ENCODE results near the gene SECTM1. TPM values are rescaled to one million over a fixed set of nuclear protein-coding genes. Genes with fewer than 3 reads are reported as not detected.

The SECTM1 gene
- total RNA-seq, 2 experiments from 2014 or later, result 0.92 to 0.94 TPM

DNA sequence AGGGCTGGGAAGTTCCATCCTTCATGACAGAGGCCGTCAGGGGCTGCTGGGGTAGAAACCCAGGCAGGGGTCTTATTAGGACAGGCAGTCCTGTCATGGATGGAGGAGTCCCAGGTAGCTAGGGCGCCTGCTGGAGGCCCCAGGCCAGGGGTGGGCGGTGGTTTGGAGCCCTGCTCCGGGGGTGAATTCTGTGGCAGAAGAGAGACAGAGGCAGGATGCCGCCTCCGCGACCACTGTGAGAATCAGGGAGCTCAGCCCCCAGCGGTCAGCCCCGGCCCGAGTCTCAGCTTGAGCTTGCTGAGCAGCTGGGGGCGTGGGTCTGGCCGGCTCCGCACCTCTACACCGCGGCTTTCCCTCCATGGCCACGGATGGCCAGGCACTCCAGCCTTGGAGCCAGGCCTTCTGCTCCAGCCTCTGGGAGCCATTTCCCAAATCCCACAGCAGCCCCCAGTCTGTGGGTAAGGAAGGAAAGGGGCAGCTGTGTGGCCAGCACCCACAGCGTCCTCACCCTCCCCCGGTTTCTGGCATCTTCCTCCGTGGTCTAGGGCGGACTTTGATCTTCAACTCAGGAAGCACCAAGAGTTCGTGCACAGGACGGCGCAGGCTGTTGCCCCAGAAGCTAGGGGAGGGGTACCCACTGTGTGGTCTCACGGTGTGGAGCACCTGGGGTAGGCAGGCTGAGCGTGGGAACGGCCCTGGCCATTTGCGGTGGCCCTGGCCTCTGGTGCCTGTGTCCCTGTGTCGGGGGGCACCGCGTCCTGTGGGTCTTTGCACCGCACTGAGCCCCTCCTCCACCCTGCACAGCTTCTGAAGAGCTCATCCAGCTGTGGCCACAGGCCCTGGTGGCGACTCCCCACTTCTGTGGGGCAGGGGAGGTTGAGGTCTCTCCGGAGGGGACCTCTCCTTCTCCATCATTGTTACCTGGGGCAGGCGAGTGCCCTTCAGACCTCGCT is 30.3 kb downstream of the SECTM1 start:
- CTCF ChIA-PET, result interaction anchor here (0.7 to 10.2 kb wide), 7 partner anchors 8 to 266 kb away, joined by 3 to 132 read pairs (median 6); partner anchors contain the start of genes CD7 and DCXR

GRCh38 chr17:82302568-82302963 is 31.0 kb downstream of the SECTM1 start:
- H3K27me3 Mint-ChIP-seq (ENCODE audit: low read depth), result no peaks in the 10 kb centered on the region
- no peaks in the 10 kb centered on the region for H3K36me3 Mint-ChIP-seq (ENCODE audit: low read depth)
- peak overlapping the region; percentile 75 for H3K4me3 Mint-ChIP-seq
- DNase-seq, result peak; percentile 48
- POLR2A ChIA-PET, result interaction anchor here (0.6 to 4.8 kb wide), 7 partner anchors 11 to 343 kb away, joined by 3 to 50 read pairs (median 6); partner anchors contain the start of gene CD7
- H3K27ac Mint-ChIP-seq, result peak overlapping the region; percentile 100
- H3K9me3 Mint-ChIP-seq (ENCODE audit: insufficient read depth), result no peaks in the 10 kb centered on the region
- ATAC-seq, result no peak
- CTCF ChIA-PET, result interaction anchor here (0.7 to 10.2 kb wide), 10 partner anchors 8 to 265 kb away, joined by 3 to 132 read pairs (median 7); partner anchors contain the start of genes CD7 and DCXR
- peaks cover 93% of the 10 kb centered on the region for H3K4me1 Mint-ChIP-seq (ENCODE audit: low read depth)

More for the DNA sequence above, 30.3 kb downstream of the SECTM1 start:
- peaks cover 4% of the 10 kb centered on the region for H3K27me3 Mint-ChIP-seq (ENCODE audit: low read depth)
- H3K36me3 Mint-ChIP-seq (ENCODE audit: low read depth), result no peaks in the 10 kb centered on the region
- peak overlapping the region; percentile 75 for H3K4me3 Mint-ChIP-seq
- peaks cover 90% of the 10 kb centered on the region for H3K4me1 Mint-ChIP-seq (ENCODE audit: low read depth)
- peak; percentile 31 for ATAC-seq
- H3K9me3 Mint-ChIP-seq (ENCODE audit: insufficient read depth), result no peaks in the 10 kb centered on the region
- DNase-seq, result peak; percentile 68
- H3K27ac Mint-ChIP-seq, result peak overlapping the region; percentile 100
- POLR2A ChIA-PET, result interaction anchor here (0.6 to 4.8 kb wide), 8 partner anchors 9 to 344 kb away, joined by 3 to 50 read pairs (median 5); partner anchors contain the start of gene CD7

GRCh38 chr17:82301916-82302567 is 31.5 kb downstream of the SECTM1 start:
- Mint-ChIP-seq H3K27me3 (ENCODE audit: low read depth) (no peaks in the 10 kb centered on the region), H3K36me3 (ENCODE audit: low read depth) (no peaks in the 10 kb centered on the region), H3K4me1 (ENCODE audit: low read depth) (peaks cover 98% of the 10 kb centered on the region), H3K9me3 (ENCODE audit: insufficient read depth) (no peaks in the 10 kb centered on the region), H3K4me3 (peak overlapping the region; percentile 75), H3K27ac (peak overlapping the region; percentile 100)
- DNase-seq, result peak; percentile 73
- ChIA-PET POLR2A (interaction anchor here (0.6 to 4.8 kb wide), 6 partner anchors 10 to 343 kb away, joined by 3 to 50 read pairs (median 6); partner anchors contain the start of gene CD7), CTCF (interaction anchor here (1.0 to 10.2 kb wide), 13 partner anchors 10 to 271 kb away, joined by 3 to 132 read pairs (median 7); partner anchors contain the start of genes CD7, DCXR and SECTM1)
- peak; percentile 9 for ATAC-seq

GRCh38 chr17:82301300-82301915 is 32.2 kb downstream of the SECTM1 start:
- no peak for DNase-seq
- Mint-ChIP-seq H3K4me1 (ENCODE audit: low read depth) (peaks cover 98% of the 10 kb centered on the region), H3K27me3 (ENCODE audit: low read depth) (no peaks in the 10 kb centered on the region), H3K4me3 (peak overlapping the region; percentile 22), H3K9me3 (ENCODE audit: insufficient read depth) (no peaks in the 10 kb centered on the region), H3K36me3 (ENCODE audit: low read depth) (no peaks in the 10 kb centered on the region), H3K27ac (peak overlapping the region; percentile 100)
- ChIA-PET POLR2A (interaction anchor here (0.6 to 4.8 kb wide), 4 partner anchors 16 to 20 kb away, joined by 3 to 50 read pairs (median 7); partner anchors contain the start of gene CD7), CTCF (interaction anchor here (0.8 to 10.2 kb wide), 18 partner anchors 9 to 271 kb away, joined by 3 to 132 read pairs (median 5); partner anchors contain the start of genes CD7, DCXR and SECTM1)
- ATAC-seq, result no peak

DNA sequence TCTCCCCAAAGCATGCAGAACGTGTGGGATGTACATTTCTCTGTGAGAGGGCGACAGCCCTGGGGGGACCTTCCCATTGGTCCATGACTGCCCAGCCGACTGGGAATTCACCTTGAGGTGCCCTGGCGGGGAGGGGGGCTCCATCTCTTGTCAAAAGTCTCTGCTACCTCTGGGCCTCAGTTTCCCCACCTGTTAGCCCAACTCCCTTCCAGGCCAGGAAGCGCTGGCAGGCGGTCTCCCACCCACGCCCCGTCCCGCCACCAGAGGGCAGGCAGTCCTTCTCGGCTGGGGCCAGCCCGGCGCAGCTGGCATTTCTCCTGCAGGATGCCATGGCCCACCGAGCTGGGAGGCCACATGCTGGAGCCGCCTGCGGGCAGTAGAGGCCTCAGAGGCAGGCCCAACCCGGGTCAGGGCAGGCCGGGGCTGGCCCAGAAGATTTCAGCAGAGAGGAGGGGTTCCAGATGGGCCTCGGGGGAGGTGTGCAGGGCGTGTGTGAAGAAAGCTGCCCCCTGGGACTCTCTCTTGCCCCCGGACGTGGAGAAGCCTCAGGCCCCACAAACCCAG is 32.8 kb downstream of the SECTM1 start:
- H3K9me3 Mint-ChIP-seq (ENCODE audit: insufficient read depth), result no peaks in the 10 kb centered on the region
- ATAC-seq (no peak), DNase-seq (peak; percentile 77)
- ChIA-PET CTCF (interaction anchor here (0.8 to 10.2 kb wide), 18 partner anchors 9 to 270 kb away, joined by 3 to 132 read pairs (median 5); partner anchors contain the start of genes CD7, DCXR and SECTM1), POLR2A (interaction anchor here (2.0 to 4.8 kb wide), 2 partner anchors 16 to 21 kb away, joined by 7 to 50 read pairs; partner anchors contain the start of gene CD7)
- no peaks in the 10 kb centered on the region for H3K27me3 Mint-ChIP-seq (ENCODE audit: low read depth)
- H3K4me1 Mint-ChIP-seq (ENCODE audit: low read depth), result peaks cover 94% of the 10 kb centered on the region
- H3K36me3 Mint-ChIP-seq (ENCODE audit: low read depth), result no peaks in the 10 kb centered on the region
- H3K27ac Mint-ChIP-seq, result peak overlapping the region; percentile 100
- H3K4me3 Mint-ChIP-seq, result peak overlapping the region; percentile 22

- H3K27ac Mint-ChIP-seq, result peak overlapping the region; percentile 100
- peaks cover 93% of the 10 kb centered on the region for H3K4me1 Mint-ChIP-seq (ENCODE audit: low read depth)
- H3K36me3 Mint-ChIP-seq (ENCODE audit: low read depth), result no peaks in the 10 kb centered on the region
- no peak for ATAC-seq
- POLR2A ChIA-PET, result interaction anchor here (0.7 to 4.8 kb wide), 4 partner anchors 17 to 253 kb away, joined by 3 to 50 read pairs (median 5); partner anchors contain the start of gene CD7
- CTCF ChIA-PET, result interaction anchor here (0.8 to 10.2 kb wide), 14 partner anchors 8 to 270 kb away, joined by 3 to 132 read pairs (median 6); partner anchors contain the start of genes CD7 and SECTM1
- no peaks in the 10 kb centered on the region for H3K27me3 Mint-ChIP-seq (ENCODE audit: low read depth)
- no peak for DNase-seq
- no peaks in the 10 kb centered on the region for H3K9me3 Mint-ChIP-seq (ENCODE audit: insufficient read depth)
- peak overlapping the region; percentile 88 for H3K4me3 Mint-ChIP-seq
Observed at GRCh38 chr17:82300228-82300627, 33.3 kb downstream of the SECTM1 start.

DNA sequence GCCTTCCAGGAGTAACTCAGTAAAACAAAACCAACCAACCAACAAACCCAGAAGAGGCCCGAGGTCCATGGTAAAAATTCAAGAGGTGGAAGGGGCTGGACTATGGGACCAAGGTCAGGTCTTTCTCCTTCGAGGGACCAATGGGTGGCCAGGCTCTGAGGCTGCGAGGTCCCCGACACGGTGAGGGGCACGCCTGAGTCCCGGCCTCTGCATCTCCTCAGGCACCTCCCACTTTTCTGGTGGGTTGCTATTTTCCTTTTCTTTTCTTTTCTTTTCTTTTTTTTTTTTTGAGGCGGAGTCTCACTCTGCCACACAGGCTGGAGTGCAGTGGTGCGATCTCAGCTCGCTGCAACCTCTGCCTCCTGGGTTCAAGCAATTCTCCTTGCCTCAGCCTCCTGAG is 34.1 kb downstream of the SECTM1 start:
- H3K27ac Mint-ChIP-seq, result peak overlapping the region; percentile 100
- ChIA-PET CTCF (interaction anchor here (0.8 to 10.2 kb wide), 10 partner anchors 7 to 64 kb away, joined by 3 to 132 read pairs (median 10); partner anchors contain the start of gene CD7), POLR2A (interaction anchor here (1.4 to 3.7 kb wide), 4 partner anchors 17 to 26 kb away, joined by 3 to 35 read pairs (median 16); partner anchors contain the start of genes CD7 and CSNK1D)
- DNase-seq (no peak), ATAC-seq (no peak)
- H3K4me3 Mint-ChIP-seq, result peak overlapping the region; percentile 88
- H3K4me1 Mint-ChIP-seq (ENCODE audit: low read depth), result peaks cover 90% of the 10 kb centered on the region
- H3K36me3 Mint-ChIP-seq (ENCODE audit: low read depth), result no peaks in the 10 kb centered on the region
- H3K27me3 Mint-ChIP-seq (ENCODE audit: low read depth), result no peaks in the 10 kb centered on the region
- no peaks in the 10 kb centered on the region for H3K9me3 Mint-ChIP-seq (ENCODE audit: insufficient read depth)

- ATAC-seq, result no peak
- POLR2A ChIA-PET, result interaction anchor here (0.5 to 3.7 kb wide), 20 partner anchors 7 to 429 kb away, joined by 3 to 35 read pairs (median 4); partner anchors contain the start of genes CD7, CSNK1D, OGFOD3 and SLC16A3
- no peak for DNase-seq
- H3K4me3 Mint-ChIP-seq, result peak overlapping the region; percentile 88
- peaks cover 91% of the 10 kb centered on the region for H3K4me1 Mint-ChIP-seq (ENCODE audit: low read depth)
- no peaks in the 10 kb centered on the region for H3K27me3 Mint-ChIP-seq (ENCODE audit: low read depth)
- H3K27ac Mint-ChIP-seq, result peak overlapping the region; percentile 100
- H3K9me3 Mint-ChIP-seq (ENCODE audit: insufficient read depth), result no peaks in the 10 kb centered on the region
- H3K36me3 Mint-ChIP-seq (ENCODE audit: low read depth), result peaks cover 3% of the 10 kb centered on the region
- CTCF ChIA-PET, result interaction anchor here (0.8 to 10.2 kb wide), 11 partner anchors 18 to 268 kb away, joined by 3 to 132 read pairs (median 4); partner anchors contain the start of gene CD7
Observed at GRCh38 chr17:82298538-82299421, 34.8 kb downstream of the SECTM1 start.

DNA sequence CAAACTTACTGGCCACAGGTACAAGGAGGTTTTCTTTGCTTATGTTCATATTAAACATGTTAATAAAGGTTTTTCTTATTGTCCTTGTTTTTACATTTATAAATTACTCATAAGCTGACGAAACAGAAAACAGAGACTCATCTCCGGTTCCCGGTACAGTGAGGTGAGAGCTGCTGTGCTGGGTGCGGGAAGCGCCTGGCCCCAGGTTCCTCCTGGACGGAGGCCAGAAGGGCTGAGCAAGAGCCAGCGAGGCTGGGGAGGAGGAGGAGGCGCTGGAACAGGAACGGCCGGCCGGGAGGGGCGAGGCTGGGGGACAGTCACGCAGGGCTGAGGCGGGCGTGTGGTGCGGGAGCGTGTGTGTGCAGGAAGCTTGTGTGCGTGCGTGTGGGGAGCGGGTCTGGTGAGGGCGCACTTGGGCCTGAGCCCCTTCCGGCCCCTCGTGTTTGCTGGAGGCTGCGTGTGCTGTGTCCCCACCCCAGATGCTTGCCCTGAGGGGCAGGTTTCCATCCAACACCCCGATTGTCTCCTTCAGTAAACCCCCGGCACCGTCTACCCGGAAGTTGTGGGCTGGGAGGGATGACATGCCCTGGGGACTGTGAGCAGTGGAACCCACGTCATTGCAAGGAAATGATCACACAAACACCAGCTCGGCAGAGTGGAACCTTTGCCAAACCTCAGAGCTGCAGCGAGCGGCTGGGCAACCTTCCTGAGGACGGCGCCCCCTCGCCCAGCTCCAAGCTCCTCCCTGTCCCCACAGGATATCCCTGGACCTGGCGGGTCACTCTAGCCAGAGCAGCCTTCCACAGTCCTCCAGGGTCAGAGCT is 35.6 kb downstream of the SECTM1 start:
- Mint-ChIP-seq H3K36me3 (ENCODE audit: low read depth) (peaks cover 5% of the 10 kb centered on the region), H3K27ac (peak overlapping the region; percentile 100), H3K9me3 (ENCODE audit: insufficient read depth) (no peaks in the 10 kb centered on the region), H3K4me3 (peak overlapping the region; percentile 88), H3K4me1 (ENCODE audit: low read depth) (peaks cover 87% of the 10 kb centered on the region), H3K27me3 (ENCODE audit: low read depth) (no peaks in the 10 kb centered on the region)
- POLR2A ChIA-PET, result interaction anchor here (0.5 to 3.7 kb wide), 26 partner anchors 8 to 428 kb away, joined by 3 to 35 read pairs (median 4); partner anchors contain the start of genes CD7, CSNK1D, OGFOD3 and SECTM1
- peak; percentile 66 for ATAC-seq
- CTCF ChIA-PET, result interaction anchor here (0.8 to 10.2 kb wide), 9 partner anchors 17 to 267 kb away, joined by 3 to 132 read pairs (median 6); partner anchors contain the start of gene CD7
- DNase-seq, result peak; percentile 96

Measured in activated CD8-positive, alpha-beta T cell treated with anti-CD3 and anti-CD28 coated beads, Interleukin-2, amount 10 ng/mL, durations not matched to agents 7 days and 5 days (primary cell).